ENCODE data around the gene CBFB.
A peak's percentile ranks its signal among the peaks of the same experiment; 100 is the strongest.
"Not testable (repeated sequence)": the region's sequence is repeated elsewhere in the genome, so short reads cannot be mapped to it uniquely, and the experiment has no call there.

The CBFB gene

GRCh38 chr16:67026570-67026969 is 2.4 kb upstream of the CBFB start:
- H3K4me3 Mint-ChIP-seq = no peak overlapping the region
- peaks cover 18% of the 10 kb centered on the region for H3K4me1 Mint-ChIP-seq
- H3K27me3 Mint-ChIP-seq = no peaks in the 10 kb centered on the region
- no peak for ATAC-seq
- H3K9me3 Mint-ChIP-seq = no peaks in the 10 kb centered on the region
- no peaks in the 10 kb centered on the region for H3K36me3 Mint-ChIP-seq
- no peak overlapping the region for H3K27ac Mint-ChIP-seq

DNA sequence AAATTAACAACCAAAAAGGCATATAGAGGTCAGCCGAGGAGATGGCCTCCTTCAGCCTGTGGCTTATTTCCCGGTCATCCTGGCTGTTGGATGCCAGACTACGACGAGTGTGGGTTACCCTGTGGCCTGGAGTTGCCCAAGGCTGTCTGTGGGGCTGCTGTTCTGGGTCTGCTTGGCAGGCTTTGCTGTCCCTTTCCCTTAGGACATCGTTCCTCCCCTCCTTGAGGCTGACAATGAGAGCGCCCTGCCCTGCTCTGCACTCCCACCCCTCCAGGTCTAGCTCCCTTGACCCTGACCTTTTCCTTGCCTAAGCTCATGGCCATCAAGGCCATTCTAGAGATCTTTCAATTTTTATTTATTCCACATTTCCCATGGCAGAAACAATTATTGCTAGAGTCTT is 1.9 kb upstream of the CBFB start:
- Mint-ChIP-seq H3K4me3 (no peak overlapping the region), H3K4me1 (peaks cover 23% of the 10 kb centered on the region), H3K27me3 (no peaks in the 10 kb centered on the region), H3K27ac (no peak overlapping the region), H3K9me3 (no peaks in the 10 kb centered on the region), H3K36me3 (no peaks in the 10 kb centered on the region)
- no peak for ATAC-seq

GRCh38 chr16:67028167-67028695 is 718 bp upstream of the CBFB start:
- no peaks in the 10 kb centered on the region for H3K36me3 Mint-ChIP-seq
- peaks cover 33% of the 10 kb centered on the region for H3K4me1 Mint-ChIP-seq
- peak overlapping the region; percentile 82 for H3K4me3 Mint-ChIP-seq
- no peak for ATAC-seq
- no peaks in the 10 kb centered on the region for H3K9me3 Mint-ChIP-seq
- peak overlapping the region; percentile 86 for H3K27ac Mint-ChIP-seq
- H3K27me3 Mint-ChIP-seq = no peaks in the 10 kb centered on the region

GRCh38 chr16:67029254-67030096 is 526 bp downstream of the CBFB start:
- Mint-ChIP-seq H3K27ac (peak overlapping the region; percentile 86), H3K27me3 (no peaks in the 10 kb centered on the region), H3K9me3 (no peaks in the 10 kb centered on the region), H3K36me3 (peaks cover 3% of the 10 kb centered on the region), H3K4me3 (peak overlapping the region; percentile 89), H3K4me1 (peaks cover 36% of the 10 kb centered on the region)
- peak; percentile 70 for ATAC-seq

DNA sequence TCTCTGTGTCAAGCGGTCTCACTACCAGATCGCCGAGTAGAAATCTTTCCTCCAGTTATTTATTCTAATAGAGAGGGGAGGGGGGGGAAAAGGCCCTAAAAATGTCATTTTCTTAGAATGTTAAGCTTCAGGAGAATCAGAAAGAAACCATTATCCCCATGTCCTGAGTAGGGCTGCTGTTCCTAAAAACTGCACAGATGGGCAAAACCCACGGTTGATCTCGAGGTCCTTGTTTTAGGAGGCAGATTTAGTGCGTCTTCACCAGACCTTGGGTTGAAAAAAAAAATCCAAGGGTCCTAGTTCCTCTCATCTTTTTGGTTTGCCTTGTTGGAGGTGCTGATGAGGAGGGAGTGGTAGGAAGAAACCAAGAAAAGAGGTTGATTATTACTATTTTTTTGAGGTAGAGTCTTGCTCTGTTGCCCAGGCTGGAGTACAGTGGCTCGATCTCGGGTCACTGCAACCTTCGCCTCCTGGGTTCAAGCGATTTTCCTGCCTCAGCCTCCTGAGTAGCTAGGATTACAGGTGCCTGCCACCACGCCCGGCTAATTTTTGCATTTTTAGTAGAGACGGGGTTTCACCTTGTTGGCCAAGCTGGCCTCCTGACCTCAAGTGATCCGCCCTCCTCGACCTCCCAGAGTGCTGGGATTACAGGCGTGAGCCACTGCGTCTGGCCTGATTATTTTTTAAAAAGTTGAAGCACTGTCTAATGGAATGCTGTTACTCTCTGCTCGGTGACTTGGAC is 1.4 kb downstream of the CBFB start:
- Mint-ChIP-seq H3K9me3 (no peaks in the 10 kb centered on the region), H3K27me3 (no peaks in the 10 kb centered on the region), H3K4me1 (peaks cover 45% of the 10 kb centered on the region), H3K36me3 (peaks cover 6% of the 10 kb centered on the region), H3K27ac (peak overlapping the region; percentile 86), H3K4me3 (peak overlapping the region; percentile 89)
- no peak for ATAC-seq

DNA sequence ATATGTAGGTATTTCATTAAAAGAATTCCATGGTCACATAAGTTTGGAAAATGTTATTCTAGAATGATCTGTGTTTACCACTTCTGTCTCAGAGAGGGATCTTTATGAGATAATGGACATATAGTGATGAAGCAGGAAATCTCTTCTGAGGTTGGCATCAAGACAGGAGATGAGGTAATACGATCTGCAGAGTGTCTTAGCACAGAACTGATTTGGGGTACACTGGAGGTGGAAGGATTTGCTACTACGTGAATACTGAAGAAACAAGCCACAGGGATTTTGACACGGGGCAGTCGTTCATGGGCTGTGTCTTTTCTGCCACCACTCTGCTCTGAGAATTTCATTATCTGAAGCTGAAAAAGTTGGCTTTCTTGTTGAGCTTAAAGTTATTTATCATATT is 5.5 kb downstream of the CBFB start:
- Mint-ChIP-seq H3K36me3 (peaks cover 6% of the 10 kb centered on the region), H3K27ac (no peak overlapping the region), H3K4me3 (no peak overlapping the region), H3K27me3 (no peaks in the 10 kb centered on the region), H3K4me1 (peaks cover 47% of the 10 kb centered on the region), H3K9me3 (no peaks in the 10 kb centered on the region)
- ATAC-seq = no peak

- Mint-ChIP-seq H3K9me3 (no peaks in the 10 kb centered on the region), H3K27ac (no peak overlapping the region), H3K36me3 (peaks cover 13% of the 10 kb centered on the region), H3K4me3 (no peak overlapping the region), H3K4me1 (peaks cover 49% of the 10 kb centered on the region), H3K27me3 (no peaks in the 10 kb centered on the region)
- ATAC-seq = no peak
Measured at GRCh38 chr16:67035364-67035763, 6.4 kb downstream of the CBFB start.

DNA sequence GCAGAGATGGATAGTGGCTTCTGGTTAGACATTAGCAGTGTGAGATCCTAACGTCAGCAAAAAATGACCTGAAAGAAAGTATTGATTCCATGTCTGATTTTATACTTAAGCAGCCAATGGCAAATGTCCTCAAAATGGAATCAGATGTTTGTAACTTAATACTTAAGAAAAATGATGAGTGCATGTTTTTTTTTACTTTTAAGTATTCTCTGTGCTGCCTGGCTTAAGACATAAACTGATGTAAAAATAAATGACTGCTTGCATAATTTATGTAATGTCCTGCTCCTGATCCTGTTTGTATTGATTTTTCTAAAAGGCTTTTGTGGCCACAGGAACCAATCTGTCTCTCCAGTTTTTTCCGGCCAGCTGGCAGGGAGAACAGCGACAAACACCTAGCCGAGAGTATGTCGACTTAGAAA is 7.4 kb downstream of the CBFB start:
- H3K27me3 Mint-ChIP-seq = no peaks in the 10 kb centered on the region
- ATAC-seq = no peak
- no peak overlapping the region for H3K4me3 Mint-ChIP-seq
- no peak overlapping the region for H3K27ac Mint-ChIP-seq
- no peaks in the 10 kb centered on the region for H3K9me3 Mint-ChIP-seq
- H3K36me3 Mint-ChIP-seq = peaks cover 23% of the 10 kb centered on the region
- H3K4me1 Mint-ChIP-seq = peaks cover 49% of the 10 kb centered on the region

- H3K9me3 Mint-ChIP-seq = no peaks in the 10 kb centered on the region
- H3K27ac Mint-ChIP-seq = no peak overlapping the region
- peaks cover 25% of the 10 kb centered on the region for H3K36me3 Mint-ChIP-seq
- H3K4me1 Mint-ChIP-seq = peaks cover 30% of the 10 kb centered on the region
- H3K27me3 Mint-ChIP-seq = no peaks in the 10 kb centered on the region
- ATAC-seq = no peak
- no peak overlapping the region for H3K4me3 Mint-ChIP-seq
Measured at GRCh38 chr16:67039260-67040020, 10.5 kb downstream of the CBFB start.

DNA sequence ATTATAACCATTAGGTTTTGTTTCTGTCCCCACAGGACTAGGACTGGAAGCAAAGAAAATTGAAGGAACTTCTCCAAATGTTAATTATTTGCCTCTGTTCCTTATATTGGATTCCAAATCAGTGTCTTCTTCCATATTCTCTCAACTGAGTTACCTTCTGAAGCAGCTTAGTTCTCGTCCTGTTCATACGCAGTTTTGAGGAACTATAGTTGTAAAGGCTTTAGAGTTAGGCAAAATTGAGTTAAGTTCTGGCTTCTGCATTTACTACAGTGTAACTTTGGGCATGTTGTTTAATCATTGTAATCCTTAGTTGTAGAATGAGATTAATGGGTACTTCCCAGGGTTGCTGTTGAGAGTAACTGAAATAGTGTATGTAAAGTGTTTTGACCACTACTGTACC is 11.2 kb downstream of the CBFB start:
- H3K4me1 Mint-ChIP-seq = peaks cover 23% of the 10 kb centered on the region
- H3K27ac Mint-ChIP-seq = no peak overlapping the region
- no peak for ATAC-seq
- no peaks in the 10 kb centered on the region for H3K9me3 Mint-ChIP-seq
- no peak overlapping the region for H3K4me3 Mint-ChIP-seq
- no peaks in the 10 kb centered on the region for H3K27me3 Mint-ChIP-seq
- H3K36me3 Mint-ChIP-seq = peaks cover 22% of the 10 kb centered on the region

DNA sequence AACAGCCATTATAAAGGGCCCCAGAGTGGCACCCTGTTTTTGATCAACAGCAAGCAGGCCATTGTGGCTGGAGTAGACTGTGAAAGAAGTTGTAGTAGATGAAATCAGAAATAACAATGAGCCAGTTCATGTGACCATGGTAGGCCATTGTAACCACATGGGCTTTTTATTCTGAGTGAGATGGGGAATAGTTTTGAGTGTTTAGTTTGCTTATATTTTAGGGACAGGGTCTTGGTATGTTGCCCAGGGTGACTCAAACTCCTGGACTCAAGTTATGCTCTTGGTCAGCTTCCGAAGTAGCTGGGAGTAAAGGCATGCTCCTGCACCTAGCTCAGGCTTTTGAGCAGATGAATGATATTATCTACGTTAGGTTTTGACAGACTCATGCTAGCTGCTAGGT is 12.0 kb downstream of the CBFB start:
- Mint-ChIP-seq H3K4me1 (peaks cover 19% of the 10 kb centered on the region), H3K4me3 (no peak overlapping the region), H3K9me3 (no peaks in the 10 kb centered on the region), H3K27me3 (no peaks in the 10 kb centered on the region), H3K36me3 (peaks cover 22% of the 10 kb centered on the region), H3K27ac (no peak overlapping the region)
- no peak for ATAC-seq

DNA sequence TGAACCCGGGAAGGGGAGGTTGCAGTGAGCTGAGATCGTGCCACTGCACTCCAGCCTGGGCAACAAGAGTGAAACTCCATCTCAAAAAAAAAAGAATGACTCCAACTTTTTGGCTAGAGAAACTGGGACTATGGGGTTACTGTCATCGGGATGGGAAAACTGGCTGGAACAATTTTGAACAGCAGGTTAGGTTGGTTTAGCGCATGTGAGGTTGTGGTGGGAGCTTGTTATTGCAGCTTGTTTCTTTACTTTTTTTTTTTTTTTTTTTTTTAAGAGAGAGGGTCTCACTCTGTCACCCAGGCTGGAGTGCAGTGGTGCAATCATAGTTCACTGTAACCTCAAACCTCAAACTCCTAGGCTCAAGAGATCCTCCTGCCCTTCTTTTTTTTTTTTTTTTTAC is 12.6 kb downstream of the CBFB start:
- ATAC-seq, H3K27me3 Mint-ChIP-seq, H3K27ac Mint-ChIP-seq, H3K9me3 Mint-ChIP-seq, H3K4me3 Mint-ChIP-seq: not testable (repeated sequence)
- peaks cover 23% of the 10 kb centered on the region for H3K4me1 Mint-ChIP-seq
- peaks cover 22% of the 10 kb centered on the region for H3K36me3 Mint-ChIP-seq

- ATAC-seq = no peak
- Mint-ChIP-seq H3K4me3 (no peak overlapping the region), H3K36me3 (peaks cover 22% of the 10 kb centered on the region), H3K9me3 (no peaks in the 10 kb centered on the region), H3K27me3 (no peaks in the 10 kb centered on the region), H3K27ac (no peak overlapping the region), H3K4me1 (peaks cover 24% of the 10 kb centered on the region)
Measured at GRCh38 chr16:67043420-67043819, 14.5 kb downstream of the CBFB start.

DNA sequence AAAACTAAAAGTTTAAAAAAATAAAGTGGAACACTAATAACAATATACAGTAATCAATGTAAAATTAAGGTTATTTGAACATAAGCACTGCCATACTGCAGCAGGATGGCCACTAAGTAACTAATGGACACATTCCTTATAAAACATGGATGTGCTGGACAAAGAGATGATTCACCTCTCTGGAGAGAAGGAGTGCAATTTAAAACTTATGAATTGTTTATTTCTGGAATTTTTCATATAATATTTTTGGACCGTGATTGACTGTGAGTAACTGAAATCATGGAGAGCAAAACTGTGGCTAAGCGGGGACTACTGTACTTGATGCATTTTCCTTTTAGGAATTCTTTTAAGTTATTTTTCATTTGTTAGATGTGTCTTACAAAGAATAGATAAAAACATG is 21.8 kb downstream of the CBFB start:
- ATAC-seq = no peak
- no peak overlapping the region for H3K4me3 Mint-ChIP-seq
- peaks cover 14% of the 10 kb centered on the region for H3K36me3 Mint-ChIP-seq
- H3K27ac Mint-ChIP-seq = no peak overlapping the region
- H3K9me3 Mint-ChIP-seq = no peaks in the 10 kb centered on the region
- H3K4me1 Mint-ChIP-seq = peaks cover 32% of the 10 kb centered on the region
- H3K27me3 Mint-ChIP-seq = no peaks in the 10 kb centered on the region

- Mint-ChIP-seq H3K4me3 (no peak overlapping the region), H3K9me3 (no peaks in the 10 kb centered on the region), H3K4me1 (peaks cover 35% of the 10 kb centered on the region), H3K36me3 (peaks cover 22% of the 10 kb centered on the region), H3K27ac (no peak overlapping the region), H3K27me3 (no peaks in the 10 kb centered on the region)
- ATAC-seq = no peak
Measured at GRCh38 chr16:67052399-67052798, 23.4 kb downstream of the CBFB start.
